Stimulated activated CD4-positive, alpha-beta T cell treated with anti-CD3 and anti-CD28 coated beads, Interleukin-12 subunit alpha, Interleukin-12 subunit beta, amount 100 ng/mL, for 4 hours (primary cell): ENCODE results near the gene MAPKAPK2.

ENCODE experiments used
- DNase-seq: peaks from one replicate; pipeline ENCODE4 v3.0.0-alpha.2; 2020

MAPKAPK2 gene

DNA sequence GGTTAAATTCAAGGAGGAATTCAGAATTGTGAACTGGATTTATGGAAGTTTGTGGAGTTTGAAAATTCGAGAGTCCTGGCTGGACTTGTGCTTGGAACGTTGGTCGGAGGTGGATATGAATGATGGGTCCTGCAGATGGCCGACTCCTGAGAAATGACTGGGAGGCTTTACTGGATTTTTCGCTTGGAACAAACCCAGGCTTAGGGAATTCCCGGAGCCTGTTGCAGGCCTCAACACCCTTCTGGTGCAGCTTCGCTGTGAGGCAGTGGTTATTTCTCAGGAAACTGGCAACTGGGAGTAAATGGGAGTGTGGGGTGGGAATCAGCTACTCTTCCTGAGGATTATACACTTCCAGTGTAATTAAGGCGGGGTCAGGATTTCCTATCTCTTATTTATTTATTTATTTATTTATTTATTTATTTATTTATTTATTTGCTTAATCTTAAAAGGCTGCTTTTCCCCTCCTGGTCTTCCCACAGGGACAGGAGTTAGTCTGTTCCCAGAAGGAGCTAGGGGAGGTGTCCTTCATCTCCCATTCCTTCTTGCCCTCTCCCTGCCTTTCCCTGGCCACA lies 21.1 kb downstream of the MAPKAPK2 start:
- DNase-seq: no peak

DNA sequence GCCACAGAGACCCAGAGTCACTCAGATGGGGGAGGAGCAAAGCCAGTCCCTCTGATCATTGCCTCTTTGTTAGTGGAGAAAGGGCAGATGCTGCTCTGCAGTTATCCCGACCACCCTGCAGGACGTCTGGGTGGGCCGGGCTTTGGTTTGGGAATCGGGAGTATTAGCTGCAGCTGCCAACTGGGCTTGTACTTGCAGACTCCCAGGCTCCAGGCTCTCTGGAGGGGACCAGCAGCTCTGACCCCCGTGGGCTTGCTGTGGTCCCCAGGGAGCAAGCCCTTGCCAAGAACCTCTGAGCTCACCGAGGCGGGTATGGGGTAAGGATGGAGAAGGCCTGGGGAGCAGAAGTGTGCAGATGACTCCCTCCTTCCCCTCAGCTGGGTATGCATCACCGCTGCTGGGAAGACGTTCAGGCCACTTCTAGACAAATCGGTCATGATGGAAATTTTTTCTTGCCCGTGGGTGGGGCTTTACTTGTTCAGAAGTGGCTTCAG lies 21.6 kb downstream of the MAPKAPK2 start:
- peak; percentile 28 for DNase-seq

DNA sequence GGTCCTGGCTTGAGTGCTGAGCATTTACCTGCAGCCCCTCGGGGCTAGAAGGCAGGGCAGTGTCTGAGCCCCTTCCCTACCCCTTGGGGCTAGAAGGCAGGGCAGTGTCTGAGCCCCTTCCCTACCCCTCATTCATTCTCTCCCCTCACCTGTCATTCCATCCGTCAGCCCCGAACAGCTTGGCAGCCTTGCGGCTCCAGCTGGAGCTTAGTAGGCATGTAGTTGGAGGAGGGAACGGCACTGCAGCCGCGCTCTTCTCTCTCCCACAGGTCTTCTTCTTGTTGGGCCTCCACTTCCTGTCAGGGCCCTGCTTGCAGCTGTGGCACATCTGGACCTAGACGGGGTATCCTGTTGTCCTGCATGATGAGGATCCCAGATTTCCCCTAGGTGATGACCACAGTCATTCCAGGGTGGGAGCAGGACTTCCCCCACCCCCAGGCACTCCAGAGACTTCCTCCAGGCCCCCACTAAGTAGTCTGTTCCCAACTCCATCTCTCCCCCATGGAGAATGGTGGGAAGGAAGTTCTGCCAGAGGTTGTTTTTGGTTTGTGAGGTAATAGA lies 22.2 kb downstream of the MAPKAPK2 start:
- DNase-seq: no peak

- no peak for DNase-seq
Observed at GRCh38 chr1:206708058-206708457, 23.4 kb downstream of the MAPKAPK2 start.

DNA sequence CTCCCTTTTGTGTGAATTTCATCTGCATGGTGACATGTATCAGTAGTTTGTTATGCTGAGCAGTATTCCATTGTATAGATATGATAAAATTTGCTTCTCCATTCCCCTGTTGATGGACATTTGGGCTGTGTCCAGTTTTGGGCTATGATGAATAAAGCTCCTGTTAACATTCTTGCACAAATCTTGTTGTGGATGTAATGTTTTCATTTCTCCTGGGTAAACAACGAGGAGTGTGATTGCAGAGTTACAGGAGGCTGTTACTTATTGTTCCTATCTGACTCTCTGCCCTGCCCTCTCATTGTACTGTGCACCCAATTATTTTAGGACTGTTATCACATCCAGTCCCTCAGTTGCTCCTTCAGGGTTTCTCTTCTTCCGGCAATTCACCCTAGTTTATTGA lies 24.2 kb downstream of the MAPKAPK2 start:
- DNase-seq: no peak

DNA sequence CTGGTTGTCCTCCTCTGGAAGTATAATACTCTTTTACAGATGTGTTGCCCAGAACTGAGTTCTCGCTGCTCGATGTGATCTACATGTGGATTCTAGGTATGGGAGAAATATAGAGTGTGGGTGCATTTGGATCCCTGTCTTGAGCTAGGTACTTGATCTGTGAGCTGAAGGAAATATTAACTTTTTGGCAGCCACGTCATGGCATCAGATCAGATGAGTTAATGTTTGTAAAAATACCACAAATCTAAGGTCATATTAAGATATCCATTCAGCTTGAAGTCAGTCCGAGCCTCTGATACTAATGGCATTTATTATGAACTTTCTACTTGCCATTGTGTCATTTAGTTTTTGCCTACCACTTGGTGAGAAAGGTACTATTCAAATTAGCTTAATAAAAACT lies 24.6 kb downstream of the MAPKAPK2 start:
- DNase-seq: no peak

GRCh38 chr1:206709772-206710459 lies 25.2 kb downstream of the MAPKAPK2 start:
- DNase-seq: no peak

- DNase-seq: no peak
Observed at GRCh38 chr1:206710460-206710823, 25.7 kb downstream of the MAPKAPK2 start.

DNA sequence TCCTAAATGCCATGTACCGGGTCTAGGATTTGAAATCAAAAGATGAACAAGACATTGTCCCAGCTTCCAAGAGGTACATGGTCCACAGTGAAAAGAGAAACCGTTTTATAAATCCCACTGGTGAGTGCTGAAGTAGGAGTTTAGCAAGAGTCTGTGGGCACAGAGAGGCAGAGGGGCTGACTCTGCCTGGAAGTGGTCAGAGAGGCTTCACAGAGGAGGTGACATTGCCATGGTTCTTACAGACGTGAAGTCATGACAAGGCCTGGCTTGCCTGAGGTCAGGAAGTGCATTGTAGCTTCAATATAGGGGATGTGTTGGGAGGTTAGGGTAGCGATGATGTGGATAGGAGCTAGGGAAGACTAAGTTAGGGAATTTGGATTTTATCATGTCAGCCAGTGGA lies 28.4 kb downstream of the MAPKAPK2 start:
- DNase-seq: no peak

- DNase-seq: no peak
Observed at GRCh38 chr1:206713910-206714312, 29.2 kb downstream of the MAPKAPK2 start.

DNA sequence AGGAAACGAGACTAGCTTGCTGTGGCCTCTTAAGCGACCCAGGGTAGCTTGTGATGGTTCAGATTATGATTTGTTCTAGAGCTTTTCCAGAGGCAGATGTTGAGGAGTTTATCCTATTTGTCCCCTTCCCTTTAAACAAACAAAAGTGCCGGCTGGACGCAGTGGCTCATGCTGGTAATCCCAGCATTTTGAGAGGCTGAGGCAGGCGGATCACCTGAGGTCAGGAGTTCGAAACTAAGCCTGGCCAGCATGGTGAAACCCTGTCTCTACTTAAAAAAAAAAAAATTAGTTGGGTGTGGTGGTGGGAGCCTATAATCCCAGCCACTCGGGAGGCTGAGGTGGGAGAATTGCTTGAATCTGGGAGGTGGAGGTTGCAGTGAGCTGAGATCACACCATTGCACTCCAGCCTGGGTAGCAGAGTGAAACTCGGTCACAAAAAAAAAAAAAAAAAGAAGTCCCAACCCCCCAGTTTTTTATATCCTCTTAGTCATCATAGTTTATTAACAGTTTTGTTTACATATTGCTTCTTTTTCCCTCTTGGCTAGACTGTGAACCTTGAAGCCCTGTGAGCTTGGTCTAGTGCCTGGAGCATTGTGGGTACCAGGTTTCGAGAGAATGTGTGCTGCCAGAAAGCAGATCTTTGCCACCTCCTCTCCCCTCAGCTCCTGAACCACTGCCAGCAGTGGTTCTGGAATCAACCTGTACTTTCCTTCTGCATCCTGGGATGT lies 29.8 kb downstream of the MAPKAPK2 start:
- DNase-seq: no peak

DNA sequence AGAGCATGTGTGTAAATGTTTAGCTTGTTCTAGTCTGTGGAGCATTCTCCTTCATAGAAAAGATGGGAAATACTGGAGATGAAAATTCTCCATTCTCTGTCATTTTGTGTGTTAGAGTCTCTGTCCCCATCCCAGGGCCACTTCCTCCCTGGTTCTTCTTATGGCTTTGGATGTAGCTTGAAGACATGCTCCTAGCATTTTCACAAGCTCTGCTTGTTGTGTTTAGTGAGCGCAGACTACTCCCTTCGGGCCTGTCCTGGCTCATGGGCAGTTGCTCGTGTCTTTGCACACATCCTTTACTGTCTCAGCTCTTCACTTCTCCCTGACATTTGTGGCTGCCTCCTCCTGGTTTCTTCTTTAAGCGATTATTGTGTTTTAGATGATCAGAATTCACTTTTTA lies 30.4 kb downstream of the MAPKAPK2 start:
- no peak for DNase-seq

DNA sequence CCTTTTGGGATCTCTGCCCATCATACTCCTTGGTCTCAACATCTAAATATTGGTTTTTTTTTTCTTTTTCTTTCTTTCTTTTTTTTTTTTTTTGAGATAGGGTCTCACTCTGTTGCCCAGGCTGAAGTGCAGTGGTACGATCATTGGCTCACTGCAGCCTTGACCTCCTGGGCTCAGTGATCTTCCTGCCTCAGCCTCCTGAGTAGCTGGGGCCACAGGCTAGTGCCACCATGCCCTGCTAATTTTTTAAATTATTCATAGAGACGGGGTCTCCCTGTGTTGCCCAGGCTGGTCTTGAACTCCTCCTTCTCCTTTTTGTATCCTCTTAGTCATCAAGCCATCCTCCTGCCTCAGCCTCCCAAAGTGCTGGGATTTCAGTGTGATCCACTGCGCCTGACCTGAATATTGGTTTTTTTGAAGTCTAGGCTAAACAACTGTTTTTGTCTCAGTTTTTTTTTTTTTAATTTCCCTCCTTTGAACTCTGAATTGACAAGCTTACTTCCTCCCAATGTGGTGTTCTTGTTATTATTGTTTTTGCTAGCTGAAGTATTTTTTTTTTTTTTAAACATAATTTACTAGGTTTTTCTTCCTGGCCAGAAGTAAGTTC lies 30.9 kb downstream of the MAPKAPK2 start:
- no peak for DNase-seq

DNA sequence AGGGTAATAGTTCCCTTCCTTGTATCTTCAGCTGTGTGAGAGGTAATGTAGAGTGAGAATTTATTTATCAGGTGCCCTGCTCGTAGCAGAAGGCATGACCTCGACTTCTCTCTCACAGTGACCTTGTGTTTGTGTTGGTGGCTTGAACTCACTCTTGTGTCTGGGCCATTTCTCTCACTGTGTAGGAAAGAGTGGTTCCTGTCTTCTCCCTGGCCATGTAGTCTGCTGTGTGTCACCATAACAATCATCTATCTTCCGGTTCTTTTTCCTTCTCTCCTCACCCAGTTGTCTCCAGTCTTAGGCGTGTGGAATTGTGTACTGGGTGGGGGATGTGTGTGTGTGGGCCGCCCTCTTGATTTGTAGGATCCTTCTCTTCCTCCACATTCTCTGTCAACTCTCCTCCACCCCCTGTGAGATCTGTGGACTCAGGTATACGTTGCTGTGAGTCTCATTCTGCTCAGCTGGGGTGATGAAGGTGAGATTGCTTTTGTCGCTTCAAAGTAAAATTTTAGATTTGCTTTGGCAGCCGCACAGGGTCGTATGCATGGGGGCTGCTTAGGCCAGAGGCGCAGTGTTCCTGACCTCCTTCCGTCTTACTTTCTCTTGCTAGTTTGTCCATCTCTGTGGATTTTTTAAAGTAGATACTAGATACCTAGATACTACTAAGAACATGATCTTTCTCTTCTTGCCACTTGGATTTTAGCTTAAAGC lies 31.6 kb downstream of the MAPKAPK2 start:
- DNase-seq: no peak

DNA sequence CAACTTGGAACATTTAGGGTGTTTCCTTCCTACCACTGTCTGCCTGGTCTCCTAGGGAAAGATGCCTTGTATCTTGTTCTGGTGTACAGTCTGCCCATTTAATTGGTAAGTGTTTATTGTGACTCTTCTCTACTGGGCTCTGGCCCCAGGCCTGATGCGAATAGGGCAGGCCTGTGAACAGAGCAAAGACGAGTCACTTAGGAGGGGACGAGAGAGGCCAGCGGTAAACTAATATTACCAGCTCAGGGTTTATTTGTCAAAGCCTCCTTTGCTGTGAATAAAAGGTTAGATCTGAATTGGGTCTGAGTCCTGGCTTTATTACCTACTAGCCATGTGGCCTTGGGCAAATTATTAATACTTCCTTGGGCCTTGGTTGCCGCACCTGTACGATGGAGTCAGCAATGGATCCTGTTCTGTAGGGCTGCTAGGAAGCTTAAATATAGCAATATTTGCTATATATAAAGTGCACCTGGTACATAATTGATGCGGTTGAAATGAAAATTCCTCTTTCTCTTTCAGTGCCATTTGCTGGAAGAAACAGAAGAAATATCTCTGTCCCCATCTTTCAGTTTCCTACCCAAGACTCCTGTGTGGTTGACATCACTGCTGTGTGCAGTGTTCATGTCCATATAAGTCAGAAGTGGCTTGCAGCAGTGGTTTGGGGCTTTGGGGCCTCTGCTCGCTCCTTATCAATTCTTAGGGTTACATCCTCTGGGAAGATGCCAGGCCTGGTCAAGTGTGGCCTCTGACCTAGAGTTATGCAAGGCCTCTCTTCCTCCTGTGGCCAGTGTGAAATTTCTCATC lies 32.4 kb downstream of the MAPKAPK2 start:
- DNase-seq: no peak

DNA sequence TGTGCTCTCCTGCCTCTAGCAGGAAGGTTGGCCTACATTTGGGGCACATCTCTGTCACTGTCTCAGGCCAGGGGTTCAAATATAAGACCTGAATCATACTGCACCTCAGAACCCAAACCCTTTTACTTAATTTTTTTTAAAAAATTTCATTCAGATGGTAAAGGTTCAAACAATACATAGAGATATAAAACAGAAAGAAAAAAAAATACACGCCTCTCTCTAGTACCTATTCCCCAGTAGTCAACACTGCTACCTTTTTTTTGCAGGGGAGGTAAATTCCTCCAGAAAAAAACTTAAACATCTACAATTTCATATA lies 32.9 kb downstream of the MAPKAPK2 start:
- DNase-seq: no peak

DNA sequence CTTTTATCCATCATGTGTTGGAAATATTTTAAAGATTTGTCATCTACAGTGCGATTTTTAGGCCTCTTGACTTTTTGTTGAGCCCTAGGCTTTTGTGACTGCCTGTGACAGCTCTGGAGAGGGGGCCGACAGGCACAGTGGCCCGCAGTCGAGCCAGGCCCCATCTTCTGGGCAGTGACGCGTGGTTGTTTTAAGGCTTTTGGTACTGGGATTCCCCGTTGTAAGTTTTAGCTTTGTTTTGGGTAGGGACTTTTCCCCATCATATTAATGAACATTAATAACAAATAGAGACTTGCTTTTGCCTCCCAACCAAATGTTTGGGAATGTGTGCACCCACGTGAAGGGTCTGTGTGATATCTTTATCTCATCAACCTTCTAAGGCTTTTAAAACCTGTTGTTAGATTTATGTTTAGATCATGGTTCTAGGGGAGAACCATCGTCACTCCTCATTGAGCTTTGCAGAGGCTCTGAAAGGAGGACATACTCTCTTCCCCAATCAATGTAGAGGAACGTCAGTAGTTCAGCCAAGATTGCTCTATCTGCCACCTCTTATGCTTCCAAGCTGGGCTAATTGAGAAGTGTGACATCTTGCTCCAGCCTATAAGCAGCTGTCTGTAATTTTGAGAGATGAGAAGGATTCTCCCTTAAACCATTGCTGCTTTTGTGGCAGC lies 34.6 kb downstream of the MAPKAPK2 start:
- DNase-seq: no peak

- no peak for DNase-seq
Observed at GRCh38 chr1:206721454-206721853, 36.7 kb downstream of the MAPKAPK2 start.

DNA sequence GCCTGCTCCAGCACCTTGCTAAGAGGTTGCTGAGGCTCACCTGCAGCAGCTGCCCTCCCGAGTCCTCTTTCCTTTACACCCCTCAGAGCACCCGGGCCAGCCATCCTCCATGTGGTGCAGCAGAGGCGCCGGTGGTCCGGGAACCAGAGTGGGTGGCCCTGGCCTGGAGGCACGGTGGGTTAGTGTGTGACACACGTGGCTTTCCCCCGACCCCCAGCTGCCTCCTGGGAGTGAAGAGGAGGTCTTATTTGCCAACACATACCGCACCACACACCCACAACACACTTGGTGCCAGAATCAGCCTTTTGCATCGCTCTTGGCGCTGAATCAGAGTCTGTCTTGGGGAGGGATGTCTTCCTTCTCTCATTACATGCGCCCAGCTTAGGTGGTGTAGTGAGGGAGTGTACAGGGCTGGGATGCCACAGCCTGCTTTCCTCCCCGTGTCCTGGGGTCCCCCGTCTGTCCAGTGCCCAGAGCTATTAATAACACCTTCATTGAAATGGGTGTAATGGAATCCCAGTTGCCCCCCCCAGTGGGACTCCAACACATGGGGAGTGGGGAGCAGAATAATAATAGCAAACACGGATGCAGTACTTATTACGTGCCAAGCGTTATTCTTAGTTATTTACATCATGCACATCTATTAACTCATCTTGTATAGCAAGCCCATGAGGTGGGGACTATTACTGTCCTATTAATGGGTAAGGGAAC lies 38.2 kb downstream of the MAPKAPK2 start:
- DNase-seq: no peak

- no peak for DNase-seq
Observed at GRCh38 chr1:206723462-206723804, 38.7 kb downstream of the MAPKAPK2 start.
